Gastroesophageal sphincter (tissue), 4 donors: ENCODE measurements around the gene L3MBTL3. TPM values are rescaled to one million over a fixed set of nuclear protein-coding genes. Genes with fewer than 3 reads are reported as not detected.
"Not testable (repeated sequence)": the region's sequence is repeated elsewhere in the genome, so short reads cannot be mapped to it uniquely, and the experiment has no call there.

ENCODE experiments used
- ATAC-seq: fragments of 150-250 bp; one replicate; pipeline ENCODE4 v1.9.1; 2016; ENCODE audit warnings: mild to moderate bottlenecking, moderate library complexity
- H3K27ac ChIP-seq, 4 donors: fragments of 200-600 bp; sonication (generic) in 3 of 4; 1 replicate in 3 of 4; 2 replicates in 1 of 4; pipeline ENCODE4 v1.5.1; 2016 to 2019
- H3K27me3 ChIP-seq: fragments of 200-600 bp; sonication (generic); one replicate; pipeline ENCODE4 v1.5.1; 2019
- H3K36me3 ChIP-seq, 2 donors: fragments of 200-600 bp; sonication (generic); one replicate each; pipeline ENCODE4 v1.5.1; 2019; ENCODE audit warnings: control low read depth in 1 of 2
- H3K4me1 ChIP-seq, 3 donors: fragments of 200-600 bp; sonication (generic); 1 replicate in 2 of 3; 2 replicates in 1 of 3; pipeline ENCODE4 v1.5.1; 2016 to 2019; ENCODE audit warnings: control low read depth in 2 of 3
- H3K4me3 ChIP-seq, 2 donors: fragments of 200-600 bp; sonication (generic); one replicate each; pipeline ENCODE4 v1.5.1; 2019; ENCODE audit warnings: mild to moderate bottlenecking in 1 of 2, moderate library complexity in 1 of 2
- H3K9me3 ChIP-seq, 3 donors: fragments of 200-600 bp; sonication (generic); one replicate each; pipeline ENCODE4 v1.5.1; 2017 to 2019; ENCODE audit warnings: control low read depth in 2 of 3
- EP300 ChIP-seq: sonication (generic); formaldehyde crosslinking; IDR thresholded peaks from one replicate; pipeline ENCODE4 v1.6.1; 2017; ENCODE audit warnings: antibody characterized with exemption, mild to moderate bottlenecking
- POLR2A ChIP-seq, 2 donors: fragments of 450-650 bp; IDR thresholded peaks; one replicate each; pipeline ENCODE4 v1.6.1; 2017; ENCODE audit warnings: antibody characterized with exemption in 2 of 2, mild to moderate bottlenecking in 2 of 2, moderate library complexity in 1 of 2
- POLR2AphosphoS5 ChIP-seq: sonication (generic); formaldehyde crosslinking; IDR thresholded peaks from one replicate; pipeline ENCODE4 v1.6.1; 2017; ENCODE audit warnings: antibody characterized with exemption
- WGBS, 2 donors: methylation state at CpG; one replicate each; pipeline ENCODE4 v1.1.5; 2018; ENCODE audit warnings: low coverage in 1 of 2; 5-methylcytosine and 5-hydroxymethylcytosine counted together
- total RNA-seq, 4 donors: library from RNA; depleted of rRNA; stranded (reverse); fragments of >200 nt; gene quantifications; one replicate each; pipeline ENCODE4 v1.1.0, GENCODE V29; 2016
- TF ChIP-seq, protein P1 (sequence below), 4 experiments: fragments of 200-600 bp in 2 of 4; fragments of 450-650 bp in 2 of 4; sonication (generic) in 1 of 4; IDR thresholded peaks; one replicate each; pipeline ENCODE4 v1.5.1; 2017 to 2019; ENCODE audit warnings: antibody characterized with exemption in 4 of 4, mild to moderate bottlenecking in 2 of 4, moderate library complexity in 2 of 4

Gene L3MBTL3
- total RNA-seq, 4 donors from 2014 or later, result 3.6 to 6.3 (median 4.8) TPM

- WGBS, 2 donors, result 85 to 100% methylated on average over 1 to 2 of the region's 2 CpGs
- no peak for TF ChIP-seq POLR2A (IDR thresholded peaks at IDR 0.05)
- TF ChIP-seq, protein P1, sequence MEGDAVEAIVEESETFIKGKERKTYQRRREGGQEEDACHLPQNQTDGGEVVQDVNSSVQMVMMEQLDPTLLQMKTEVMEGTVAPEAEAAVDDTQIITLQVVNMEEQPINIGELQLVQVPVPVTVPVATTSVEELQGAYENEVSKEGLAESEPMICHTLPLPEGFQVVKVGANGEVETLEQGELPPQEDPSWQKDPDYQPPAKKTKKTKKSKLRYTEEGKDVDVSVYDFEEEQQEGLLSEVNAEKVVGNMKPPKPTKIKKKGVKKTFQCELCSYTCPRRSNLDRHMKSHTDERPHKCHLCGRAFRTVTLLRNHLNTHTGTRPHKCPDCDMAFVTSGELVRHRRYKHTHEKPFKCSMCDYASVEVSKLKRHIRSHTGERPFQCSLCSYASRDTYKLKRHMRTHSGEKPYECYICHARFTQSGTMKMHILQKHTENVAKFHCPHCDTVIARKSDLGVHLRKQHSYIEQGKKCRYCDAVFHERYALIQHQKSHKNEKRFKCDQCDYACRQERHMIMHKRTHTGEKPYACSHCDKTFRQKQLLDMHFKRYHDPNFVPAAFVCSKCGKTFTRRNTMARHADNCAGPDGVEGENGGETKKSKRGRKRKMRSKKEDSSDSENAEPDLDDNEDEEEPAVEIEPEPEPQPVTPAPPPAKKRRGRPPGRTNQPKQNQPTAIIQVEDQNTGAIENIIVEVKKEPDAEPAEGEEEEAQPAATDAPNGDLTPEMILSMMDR (IDR thresholded peaks at IDR 0.05), result no peak
- TF ChIP-seq POLR2AphosphoS5, result no peak
- no peak for TF ChIP-seq EP300
Observed at GRCh38 chr6:130113201-130113710, 94.9 kb downstream of the L3MBTL3 start.

GRCh38 chr6:130115036-130115435 lies 96.7 kb downstream of the L3MBTL3 start:
- Histone ChIP-seq H3K4me1 (no peaks in the 10 kb centered on the region), H3K36me3 (no peaks in the 10 kb centered on the region), H3K4me3 (no peak overlapping the region), H3K27me3 (no peaks in the 10 kb centered on the region), H3K9me3 (no peaks in the 10 kb centered on the region), H3K27ac (no peak overlapping the region)
- no peak for TF ChIP-seq POLR2AphosphoS5
- TF ChIP-seq, protein P1 (IDR thresholded peaks at IDR 0.05), result no peak
- TF ChIP-seq POLR2A (IDR thresholded peaks at IDR 0.05), result no peak
- TF ChIP-seq EP300, result no peak
- ATAC-seq, result no peak
- WGBS, 2 donors, result 80 to 84% methylated on average over 6 of the region's 6 CpGs

More at GRCh38 chr6:130113201-130113710, 94.9 kb downstream of the L3MBTL3 start:
- no peaks in the 10 kb centered on the region for H3K9me3 ChIP-seq
- no peaks in the 10 kb centered on the region for H3K4me1 ChIP-seq
- no peak for ATAC-seq
- H3K27ac ChIP-seq, result no peak overlapping the region
- no peaks in the 10 kb centered on the region for H3K36me3 ChIP-seq
- H3K27me3 ChIP-seq, result no peaks in the 10 kb centered on the region
- no peak overlapping the region for H3K4me3 ChIP-seq

DNA sequence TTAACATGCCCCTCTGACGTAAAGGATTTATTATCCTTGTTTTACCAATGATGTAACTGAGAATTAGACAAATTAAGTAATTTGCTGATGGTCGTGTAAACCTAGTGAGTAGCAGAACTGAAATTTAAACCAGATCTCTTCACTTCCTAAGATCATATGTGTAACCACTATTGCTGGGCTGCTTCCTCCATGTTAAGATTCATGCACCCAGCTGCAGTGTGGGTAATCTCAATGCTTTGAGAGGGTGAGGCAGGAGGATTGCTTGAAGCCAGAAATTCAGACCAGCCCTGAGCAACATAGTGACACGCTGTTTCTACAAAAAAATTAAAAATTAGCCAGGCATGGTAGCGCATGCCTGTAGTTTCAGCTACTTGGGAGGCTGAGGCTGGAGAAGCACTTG lies 97.9 kb downstream of the L3MBTL3 start:
- TF ChIP-seq, protein P1 (IDR thresholded peaks at IDR 0.05), result no peak
- TF ChIP-seq POLR2A (IDR thresholded peaks at IDR 0.05) (no peak), POLR2AphosphoS5 (no peak), EP300 (no peak)
- ATAC-seq, result no peak
- Histone ChIP-seq H3K27ac (no peak overlapping the region), H3K27me3 (no peaks in the 10 kb centered on the region), H3K9me3 (no peaks in the 10 kb centered on the region), H3K36me3 (no peaks in the 10 kb centered on the region), H3K4me3 (no peak overlapping the region), H3K4me1 (no peaks in the 10 kb centered on the region)
- WGBS, 2 donors, result 77 to 78% methylated on average over 2 to 4 of the region's 4 CpGs

DNA sequence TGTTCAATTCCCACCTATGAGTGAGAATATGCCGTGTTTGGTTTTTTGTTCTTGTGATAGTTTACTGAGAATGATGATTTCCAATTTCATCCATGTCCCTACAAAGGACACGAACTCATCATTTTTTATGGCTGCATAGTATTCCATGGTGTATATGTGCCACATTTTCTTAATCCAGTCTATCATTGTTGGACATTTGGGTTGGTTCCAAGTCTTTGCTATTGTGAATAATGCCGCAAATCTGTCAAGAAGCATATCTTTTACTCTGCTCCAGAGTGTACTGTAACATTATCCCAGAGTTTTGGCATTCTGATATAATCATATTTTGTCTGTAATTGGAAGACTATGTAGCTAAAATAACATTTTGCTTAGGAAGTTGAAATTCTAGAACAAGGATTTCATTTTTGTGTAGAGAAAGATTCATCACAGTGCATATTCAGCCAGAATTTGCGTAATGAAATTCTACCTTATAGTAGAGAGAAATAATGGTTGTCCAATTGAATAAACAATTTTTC lies 98.9 kb downstream of the L3MBTL3 start:
- not testable (repeated sequence) for H3K4me1 ChIP-seq, H3K36me3 ChIP-seq, H3K9me3 ChIP-seq, H3K27me3 ChIP-seq, H3K4me3 ChIP-seq, H3K27ac ChIP-seq, ATAC-seq
- 94 to 100% methylated on average over 1 to 2 of the region's 4 CpGs for WGBS, 2 donors

DNA sequence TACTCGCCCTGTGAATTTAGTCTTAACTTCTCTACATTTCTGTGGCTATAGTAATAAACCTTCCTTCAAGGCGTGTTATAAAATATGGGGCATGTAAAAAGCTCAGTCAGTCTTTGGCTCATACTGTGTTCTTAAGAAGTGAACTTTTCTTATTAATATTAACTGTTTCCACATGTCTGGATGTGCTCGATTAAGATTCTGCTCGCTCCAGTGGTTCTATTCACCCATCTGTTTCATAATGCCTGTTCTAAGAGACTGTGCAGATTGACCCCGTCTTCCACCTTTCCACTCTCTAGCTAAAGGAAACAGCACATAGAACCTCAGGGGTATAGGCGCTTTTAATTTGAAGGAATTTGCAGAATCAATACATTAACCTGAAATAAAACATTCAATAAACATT lies 99.9 kb downstream of the L3MBTL3 start:
- H3K4me1 ChIP-seq, result no peaks in the 10 kb centered on the region
- ATAC-seq, result no peak
- no peak overlapping the region for H3K27ac ChIP-seq
- H3K9me3 ChIP-seq, result no peaks in the 10 kb centered on the region
- H3K27me3 ChIP-seq, result no peaks in the 10 kb centered on the region
- H3K36me3 ChIP-seq, result no peaks in the 10 kb centered on the region
- WGBS, 2 donors, result 75 to 77% methylated on average over 5 to 6 of the region's 6 CpGs
- no peak overlapping the region for H3K4me3 ChIP-seq
- TF ChIP-seq, protein P1 (IDR thresholded peaks at IDR 0.05), result no peak
- TF ChIP-seq EP300 (no peak), POLR2A (IDR thresholded peaks at IDR 0.05) (no peak), POLR2AphosphoS5 (no peak)
